ENCODE measurements around the gene TFDP1.

- no peak for TF ChIP-seq CTCF (IDR thresholded peaks at IDR 0.05)
- no peak for TF ChIP-seq POLR2A (IDR thresholded peaks at IDR 0.05)
- no peak for TF ChIP-seq EP300 (IDR thresholded peaks at IDR 0.05)
Observed at GRCh38 chr13:113596321-113597200, 12.0 kb downstream of the TFDP1 start.
